ENCODE measurements around the gene HMG20B. TPM values are rescaled to one million over a fixed set of nuclear protein-coding genes. Genes with fewer than 3 reads are reported as not detected.

HMG20B gene
- total and polyA plus RNA-seq, 8 donors = 39.8 to 638 (median 96.8) TPM

DNA sequence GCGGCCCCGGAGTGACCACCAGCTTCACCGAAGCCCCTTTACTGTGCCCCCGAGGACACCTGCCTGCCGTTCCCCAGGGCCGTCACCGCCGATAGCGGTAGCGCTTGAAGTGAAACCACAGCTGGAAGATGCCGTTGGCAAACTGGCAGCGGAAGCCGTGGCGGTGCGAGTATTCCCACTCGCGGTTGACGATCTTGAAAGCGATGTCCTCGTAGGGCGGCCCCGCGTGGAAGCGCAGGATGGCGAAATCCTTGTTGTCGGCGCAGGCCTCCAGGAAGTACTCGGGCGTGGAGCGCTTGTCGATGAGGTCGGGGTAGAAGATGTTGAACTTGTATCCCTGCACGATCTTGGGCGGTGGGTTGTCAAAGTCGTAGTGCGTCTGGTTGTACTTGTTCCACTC, 39.1 kb downstream of the HMG20B start:
- peaks cover 0 to 15% (median 0%) of the 10 kb centered on the region in 3 donors for H3K27me3 ChIP-seq
- DNase-seq = no peak
- intact Hi-C loops (cut with DNase I; ENCODE audit: low total_unique reads) = loop anchor here (10.0 kb wide), 1 partner anchor 67 kb away; no protein-coding TSS in a partner anchor
- peaks cover 22 to 66% (median 58%) of the 10 kb centered on the region in 4 donors for H3K36me3 ChIP-seq
- no peak overlapping the region for H3K4me3 ChIP-seq
- no peaks in the 10 kb centered on the region for H3K9me3 ChIP-seq
- 94 to 96% (median 94%) methylated on average over 31 to 36 of the region's 36 CpGs for whole genome bisulfite sequencing, 5 donors
- no peak overlapping the region for H3K27ac ChIP-seq
- H3K4me1 ChIP-seq = peaks cover 3 to 47% (median 35%) of the 10 kb centered on the region in 4 donors
- TF ChIP-seq, protein P1, sequence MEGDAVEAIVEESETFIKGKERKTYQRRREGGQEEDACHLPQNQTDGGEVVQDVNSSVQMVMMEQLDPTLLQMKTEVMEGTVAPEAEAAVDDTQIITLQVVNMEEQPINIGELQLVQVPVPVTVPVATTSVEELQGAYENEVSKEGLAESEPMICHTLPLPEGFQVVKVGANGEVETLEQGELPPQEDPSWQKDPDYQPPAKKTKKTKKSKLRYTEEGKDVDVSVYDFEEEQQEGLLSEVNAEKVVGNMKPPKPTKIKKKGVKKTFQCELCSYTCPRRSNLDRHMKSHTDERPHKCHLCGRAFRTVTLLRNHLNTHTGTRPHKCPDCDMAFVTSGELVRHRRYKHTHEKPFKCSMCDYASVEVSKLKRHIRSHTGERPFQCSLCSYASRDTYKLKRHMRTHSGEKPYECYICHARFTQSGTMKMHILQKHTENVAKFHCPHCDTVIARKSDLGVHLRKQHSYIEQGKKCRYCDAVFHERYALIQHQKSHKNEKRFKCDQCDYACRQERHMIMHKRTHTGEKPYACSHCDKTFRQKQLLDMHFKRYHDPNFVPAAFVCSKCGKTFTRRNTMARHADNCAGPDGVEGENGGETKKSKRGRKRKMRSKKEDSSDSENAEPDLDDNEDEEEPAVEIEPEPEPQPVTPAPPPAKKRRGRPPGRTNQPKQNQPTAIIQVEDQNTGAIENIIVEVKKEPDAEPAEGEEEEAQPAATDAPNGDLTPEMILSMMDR (IDR thresholded peaks at IDR 0.05) = no peak
- TF ChIP-seq POLR2AphosphoS5 (IDR thresholded peaks at IDR 0.05) (no peak), POLR2A (IDR thresholded peaks at IDR 0.05) (no peak), EP300 (IDR thresholded peaks at IDR 0.05) (no peak)

DNA sequence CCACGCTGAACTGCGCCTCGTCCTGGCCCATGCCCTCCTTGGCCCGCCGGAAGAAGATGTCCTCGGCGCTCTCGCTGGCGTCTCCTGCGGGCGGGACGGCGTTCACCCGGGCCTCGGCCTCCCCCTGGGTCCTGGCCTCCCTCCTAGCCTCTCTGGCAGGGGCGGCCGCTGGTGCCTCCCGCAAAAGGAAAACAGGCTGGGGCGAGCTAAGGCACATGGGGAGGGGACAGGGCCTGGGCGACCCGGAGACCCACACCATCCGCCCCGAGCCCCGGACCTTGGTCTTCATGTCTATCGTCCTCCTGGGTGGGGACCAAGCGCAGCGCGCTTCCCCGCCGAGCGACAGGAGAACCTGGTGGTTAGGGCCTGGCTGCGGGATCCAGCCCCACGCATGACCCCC, 39.6 kb downstream of the HMG20B start:
- Histone ChIP-seq H3K4me1 (peaks cover 0 to 42% (median 31%) of the 10 kb centered on the region in 4 donors), H3K9me3 (no peaks in the 10 kb centered on the region), H3K36me3 (peaks cover 22 to 71% (median 63%) of the 10 kb centered on the region in 4 donors), H3K27me3 (peaks cover 0 to 10% (median 0%) of the 10 kb centered on the region in 3 donors), H3K4me3 (no peak overlapping the region), H3K27ac (peak overlapping the region in 2 of 5 donors; percentile 11 to 49)
- intact Hi-C loops (cut with DNase I; ENCODE audit: low total_unique reads) = loop anchor here (10.0 kb wide), 1 partner anchor 68 kb away; no protein-coding TSS in a partner anchor
- TF ChIP-seq, protein P1 (IDR thresholded peaks at IDR 0.05) = no peak
- TF ChIP-seq POLR2A (IDR thresholded peaks at IDR 0.05) (no peak), EP300 (IDR thresholded peaks at IDR 0.05) (no peak), POLR2AphosphoS5 (IDR thresholded peaks at IDR 0.05) (no peak)
- 96 to 99% (median 96%) methylated on average over 20 to 33 of the region's 33 CpGs for WGBS, 5 donors
- DNase-seq = no peak

DNA sequence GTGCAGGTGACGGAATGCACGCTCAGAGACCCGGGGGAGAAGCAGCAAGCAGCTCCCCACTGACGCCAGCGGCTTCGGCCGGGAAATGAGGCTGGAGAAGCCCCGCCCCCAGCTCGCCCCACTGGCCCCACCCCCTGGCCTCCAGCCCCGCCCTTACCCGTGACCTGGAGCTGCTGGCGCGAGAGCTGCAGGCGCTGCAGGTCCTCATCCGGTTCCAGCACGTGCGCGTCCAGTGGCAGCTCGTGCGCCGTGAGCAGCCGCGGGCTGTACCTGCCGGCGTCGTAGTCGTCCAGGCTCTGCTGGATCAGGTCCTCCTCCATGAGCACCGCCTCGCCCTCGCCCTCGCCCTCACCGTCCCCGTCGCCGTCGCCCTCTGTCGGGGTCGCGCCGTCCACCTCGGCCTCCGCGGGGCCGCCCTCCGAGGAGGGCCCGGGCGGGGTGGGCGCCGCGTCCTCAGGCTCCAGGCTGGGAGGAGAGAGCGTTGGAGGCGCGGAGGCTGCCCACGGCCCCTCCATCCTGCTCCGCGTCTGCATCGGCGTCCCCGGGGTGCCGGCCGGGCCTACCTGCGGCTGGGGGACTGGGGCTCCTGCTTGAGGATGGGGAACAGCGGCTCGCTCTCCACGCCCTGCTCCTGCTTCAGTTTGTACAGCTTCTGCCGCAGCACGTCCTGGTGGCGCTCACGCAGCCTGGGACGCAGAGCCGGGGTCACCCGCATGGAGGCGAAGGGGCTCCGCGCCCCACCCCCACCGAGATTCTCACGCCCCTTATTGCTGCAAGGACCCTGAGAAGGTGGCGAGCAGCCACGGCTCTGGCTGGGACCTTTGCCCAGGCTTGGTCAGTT, 40.4 kb downstream of the HMG20B start:
- Histone ChIP-seq H3K27me3 (peaks cover 0 to 2% (median 0%) of the 10 kb centered on the region in 3 donors), H3K27ac (peak overlapping the region in 3 of 5 donors; percentile 20 to 50 (median 49)), H3K9me3 (no peaks in the 10 kb centered on the region), H3K4me1 (peaks cover under 1 to 37% (median 28%) of the 10 kb centered on the region in 4 donors), H3K4me3 (no peak overlapping the region), H3K36me3 (peaks cover 22 to 75% (median 67%) of the 10 kb centered on the region in 4 donors)
- TF ChIP-seq POLR2A (IDR thresholded peaks at IDR 0.05) = no peak
- TF ChIP-seq, protein P1 (IDR thresholded peaks at IDR 0.05) = no peak
- TF ChIP-seq POLR2AphosphoS5 (IDR thresholded peaks at IDR 0.05) = no peak
- TF ChIP-seq EP300 (IDR thresholded peaks at IDR 0.05) = no peak
- no peak for DNase-seq
- intact Hi-C loops (cut with DNase I; ENCODE audit: low total_unique reads) = loop anchor here (10.0 kb wide), 1 partner anchor 68 kb away; no protein-coding TSS in a partner anchor
- WGBS, 5 donors = 83 to 90% (median 88%) methylated on average over 53 to 79 of the region's 79 CpGs

DNA sequence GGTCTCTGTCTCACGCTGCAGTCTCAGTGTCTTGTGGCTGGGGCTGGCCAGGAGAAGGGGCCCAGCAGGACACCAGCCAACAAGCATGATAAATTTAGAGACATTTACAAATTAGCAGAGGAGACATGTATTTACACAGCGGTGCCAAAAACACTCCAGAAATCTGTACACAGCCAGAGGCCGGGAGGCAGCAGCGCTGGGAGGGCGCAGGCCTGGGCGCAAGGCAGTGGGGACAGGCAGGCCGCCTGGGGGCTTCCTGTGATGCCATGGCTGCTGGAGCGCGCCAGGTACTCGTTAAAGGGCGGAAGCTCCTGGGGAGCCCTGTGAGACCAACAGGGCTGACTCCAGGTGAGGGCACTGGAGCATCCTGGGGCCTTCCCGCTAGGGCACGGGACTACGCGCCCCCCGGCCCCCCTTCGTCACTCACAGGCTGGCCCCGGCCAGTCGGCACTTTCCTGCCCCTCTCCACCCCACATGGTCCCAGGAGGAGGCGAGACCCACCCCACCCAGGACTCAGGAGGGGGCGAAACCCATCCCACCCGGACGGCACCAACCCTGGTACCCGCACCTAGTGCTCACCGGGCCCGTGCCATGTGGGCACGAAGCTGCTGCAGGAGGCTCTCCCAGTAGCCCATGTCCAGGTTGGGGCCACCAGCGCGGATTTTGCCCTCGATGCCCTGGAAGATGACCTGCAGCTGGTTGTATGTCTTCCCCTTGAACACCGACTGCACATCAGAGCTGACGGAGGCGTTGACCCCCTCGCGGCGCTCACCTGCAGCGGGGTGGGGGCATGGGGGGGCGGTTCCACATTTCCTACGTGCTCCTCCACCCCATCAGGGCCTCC, 41.3 kb downstream of the HMG20B start:
- intact Hi-C loops (cut with DNase I; ENCODE audit: low total_unique reads) = loop anchor here (10.0 kb wide), 1 partner anchor 69 kb away; no protein-coding TSS in a partner anchor
- H3K27ac ChIP-seq = peak overlapping the region in 3 of 5 donors; percentile 20 to 50 (median 49)
- H3K27me3 ChIP-seq = no peaks in the 10 kb centered on the region
- WGBS, 5 donors = 84 to 92% (median 88%) methylated on average over 24 to 39 of the region's 39 CpGs
- no peak overlapping the region for H3K4me3 ChIP-seq
- TF ChIP-seq POLR2A (IDR thresholded peaks at IDR 0.05) (no peak), EP300 (IDR thresholded peaks at IDR 0.05) (no peak), POLR2AphosphoS5 (IDR thresholded peaks at IDR 0.05) (no peak)
- DNase-seq = peak in 1 of 2 donors; percentile 50
- H3K36me3 ChIP-seq = peaks cover 26 to 80% (median 70%) of the 10 kb centered on the region in 4 donors
- no peaks in the 10 kb centered on the region for H3K9me3 ChIP-seq
- H3K4me1 ChIP-seq = peaks cover 3 to 37% (median 28%) of the 10 kb centered on the region in 4 donors

All from stomach (tissue), 9 donors.